ELR (cell line): ENCODE results near the gene SMTNL2.
"Not testable (repeated sequence)": the region's sequence is repeated elsewhere in the genome, so short reads cannot be mapped to it uniquely, and the experiment has no call there.

Source experiments
- DNase-seq: peaks from one replicate; pipeline ENCODE4 v3.0.0-alpha.2; 2015; ENCODE audit warnings: low read depth

Gene SMTNL2

GRCh38 chr17:4585638-4585994 is 1.3 kb downstream of the SMTNL2 start:
- DNase-seq, result no peak

DNA sequence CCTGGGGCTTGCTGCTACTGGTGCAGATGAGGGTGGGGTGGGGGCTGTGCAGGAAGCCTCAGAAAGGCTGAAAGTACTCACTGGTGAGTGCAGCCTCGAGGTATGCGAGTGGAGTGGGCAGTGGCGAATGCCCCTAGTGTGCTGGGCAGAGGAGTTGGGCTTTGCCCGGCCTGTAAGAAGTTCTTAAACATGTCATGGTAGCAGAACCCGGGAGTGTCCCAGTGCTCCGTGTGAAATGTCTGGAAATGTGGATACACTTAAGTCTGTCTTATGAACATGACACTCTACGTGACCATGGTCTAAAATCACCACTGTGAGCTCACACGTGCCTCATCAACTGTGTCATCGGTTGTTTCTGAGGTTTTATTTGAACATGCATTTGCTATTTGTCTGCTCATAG is 1.7 kb downstream of the SMTNL2 start:
- no peak for DNase-seq

DNA sequence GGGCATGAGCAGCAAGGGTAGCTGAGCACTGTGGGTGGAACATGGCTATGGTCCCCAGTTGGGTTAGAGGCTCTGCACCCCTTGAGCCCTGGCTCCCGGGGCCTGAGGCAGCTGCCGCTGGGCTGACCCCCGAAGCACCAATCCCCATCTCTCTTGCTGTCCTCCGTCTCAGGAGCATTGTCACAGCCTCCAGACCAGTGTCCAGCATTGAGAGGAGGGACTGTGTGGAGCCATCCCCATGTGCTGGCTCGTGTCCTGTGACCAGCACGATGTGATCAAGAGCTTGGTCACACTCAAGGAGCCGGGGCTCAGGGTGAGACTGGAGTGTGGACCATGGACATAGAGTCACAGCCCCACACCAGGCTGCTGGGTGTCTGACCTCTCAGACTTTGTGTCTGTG is 2.9 kb downstream of the SMTNL2 start:
- no peak for DNase-seq

GRCh38 chr17:4587803-4588202 is 3.5 kb downstream of the SMTNL2 start:
- no peak for DNase-seq

- DNase-seq, result no peak
Measured at GRCh38 chr17:4588391-4588790, 4.1 kb downstream of the SMTNL2 start.

DNA sequence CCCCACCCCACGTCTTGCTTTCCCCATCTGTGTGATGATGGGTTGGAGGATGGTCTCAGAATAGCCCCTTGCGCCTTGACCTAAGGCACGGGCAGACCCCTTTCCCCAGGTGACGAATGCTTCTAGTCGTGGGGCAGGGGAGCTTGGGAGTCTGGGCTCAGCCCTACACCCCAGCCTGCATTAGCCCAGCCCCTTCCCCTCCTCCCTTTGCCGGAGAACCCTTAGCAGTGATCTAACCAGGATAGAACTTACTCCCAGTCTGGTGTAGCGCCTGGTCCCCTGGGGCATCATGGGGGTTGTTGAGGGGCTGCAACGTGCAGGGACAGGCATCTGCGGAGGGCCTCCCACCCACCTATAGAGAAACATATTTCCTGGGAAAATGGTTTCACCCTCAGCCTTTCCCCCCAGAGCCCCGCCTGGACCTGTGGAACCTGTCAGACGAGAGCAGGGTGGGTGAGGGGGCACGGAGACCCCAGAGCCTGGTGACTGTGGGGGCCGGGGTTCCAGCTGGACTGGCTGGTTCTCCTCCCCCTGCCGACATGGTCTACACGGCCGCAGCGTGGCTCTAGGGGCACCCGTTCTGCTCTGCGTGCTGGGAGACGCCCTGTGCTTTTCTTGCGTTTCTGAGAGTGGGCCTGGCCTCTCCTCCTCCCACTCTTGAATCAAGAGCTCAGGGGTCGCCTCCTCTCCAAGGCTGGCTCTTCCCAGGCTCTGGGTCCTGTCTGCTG is 4.7 kb downstream of the SMTNL2 start:
- no peak for DNase-seq

GRCh38 chr17:4590042-4590441 is 5.7 kb downstream of the SMTNL2 start:
- DNase-seq, result not testable (repeated sequence)

GRCh38 chr17:4590981-4591453 is 6.7 kb downstream of the SMTNL2 start:
- no peak for DNase-seq

GRCh38 chr17:4591529-4591928 is 7.2 kb downstream of the SMTNL2 start:
- DNase-seq, result peak; percentile 39

DNA sequence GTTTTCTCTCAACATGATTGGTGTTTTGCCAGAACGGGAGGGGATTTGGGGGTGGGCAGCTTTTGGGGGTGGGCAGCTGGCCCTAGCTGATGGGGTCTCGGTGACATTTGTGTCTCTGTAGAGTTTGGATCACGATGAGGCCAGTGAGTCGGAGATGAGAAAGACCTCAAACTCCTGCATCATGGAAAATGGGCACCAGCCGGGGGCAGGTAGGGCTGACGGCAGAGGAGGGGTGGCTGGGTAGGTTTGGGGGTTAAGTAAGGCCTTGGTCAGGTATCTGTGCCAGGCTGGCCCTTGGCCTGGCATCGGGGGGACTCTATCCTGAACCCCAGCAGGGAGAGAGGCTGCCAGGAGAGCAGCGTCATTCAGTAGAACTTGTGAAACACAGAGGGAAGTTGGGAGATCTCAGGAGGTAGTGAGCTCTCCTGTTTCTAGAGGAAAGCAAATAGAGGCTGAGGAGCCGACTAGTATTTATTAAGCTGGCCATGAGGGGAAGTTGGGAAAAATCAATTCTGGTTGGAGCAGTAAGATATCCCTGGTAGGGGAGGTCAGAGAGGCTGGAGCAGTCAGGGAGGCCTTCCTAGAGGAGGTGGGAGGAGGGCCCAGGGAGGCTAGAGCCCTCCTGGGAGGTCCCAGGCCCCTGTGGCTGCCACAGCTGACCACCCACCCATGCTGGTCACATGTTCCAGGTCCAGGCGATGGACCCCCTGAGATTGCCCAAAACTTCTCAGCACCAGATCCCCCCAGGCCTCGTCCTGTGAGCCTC is 8.1 kb downstream of the SMTNL2 start:
- DNase-seq, result no peak

GRCh38 chr17:4593021-4593421 is 8.7 kb downstream of the SMTNL2 start:
- no peak for DNase-seq

DNA sequence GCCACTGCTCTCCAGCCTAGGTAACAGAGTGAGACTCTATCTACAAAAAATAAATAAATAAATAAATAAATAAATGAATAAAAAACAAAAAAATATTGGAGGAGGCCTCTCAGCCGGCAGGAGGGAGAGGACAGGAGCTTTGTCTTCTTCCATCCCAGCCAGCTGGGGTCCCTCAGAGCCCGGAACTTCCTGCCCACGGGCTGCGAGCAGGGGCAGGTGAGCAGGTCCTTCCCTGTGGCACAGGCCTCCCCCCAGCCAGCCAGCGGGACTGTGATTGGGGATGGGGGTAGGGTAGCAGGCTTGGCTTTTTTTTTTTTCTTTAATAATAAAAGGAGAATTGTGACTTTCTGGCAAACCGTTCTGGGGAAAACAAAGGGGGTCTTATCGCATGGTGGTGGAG is 10.1 kb downstream of the SMTNL2 start:
- DNase-seq, result no peak

GRCh38 chr17:4594931-4595684 is 10.8 kb downstream of the SMTNL2 start:
- DNase-seq, result no peak

GRCh38 chr17:4595685-4596342 is 11.5 kb downstream of the SMTNL2 start:
- DNase-seq, result not testable (repeated sequence)

DNA sequence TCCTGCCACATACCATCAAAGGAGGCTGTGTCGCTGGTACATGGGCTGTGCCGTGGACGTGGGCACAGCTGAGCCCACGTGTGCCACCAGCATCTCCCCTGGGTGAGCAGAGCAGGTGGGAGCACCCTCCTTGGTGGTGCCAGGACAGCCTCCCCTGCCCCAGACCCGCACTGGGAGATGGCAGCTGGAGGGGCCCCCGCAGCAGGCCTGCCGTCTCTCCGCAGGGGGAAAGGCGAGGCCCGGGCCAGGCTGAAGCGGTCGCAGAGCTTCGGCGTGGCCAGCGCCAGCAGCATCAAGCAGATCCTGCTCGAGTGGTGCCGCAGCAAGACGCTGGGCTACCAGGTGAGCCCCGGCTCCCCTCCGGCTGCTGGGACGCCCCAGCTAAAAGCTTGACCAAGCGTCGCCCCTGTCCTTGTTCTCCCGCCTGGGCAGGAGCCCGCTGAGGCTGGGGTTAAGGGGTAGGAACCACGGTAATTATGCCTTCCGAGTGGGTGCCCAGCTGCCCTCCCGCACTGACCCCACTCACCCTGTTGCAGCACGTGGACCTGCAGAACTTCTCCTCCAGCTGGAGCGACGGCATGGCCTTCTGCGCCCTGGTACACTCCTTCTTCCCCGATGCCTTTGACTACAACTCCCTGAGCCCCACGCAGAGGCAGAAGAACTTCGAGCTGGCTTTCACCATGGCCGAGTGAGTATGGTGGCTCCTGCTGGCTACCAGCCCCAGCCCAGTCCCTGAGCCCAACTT is 12.5 kb downstream of the SMTNL2 start:
- no peak for DNase-seq

DNA sequence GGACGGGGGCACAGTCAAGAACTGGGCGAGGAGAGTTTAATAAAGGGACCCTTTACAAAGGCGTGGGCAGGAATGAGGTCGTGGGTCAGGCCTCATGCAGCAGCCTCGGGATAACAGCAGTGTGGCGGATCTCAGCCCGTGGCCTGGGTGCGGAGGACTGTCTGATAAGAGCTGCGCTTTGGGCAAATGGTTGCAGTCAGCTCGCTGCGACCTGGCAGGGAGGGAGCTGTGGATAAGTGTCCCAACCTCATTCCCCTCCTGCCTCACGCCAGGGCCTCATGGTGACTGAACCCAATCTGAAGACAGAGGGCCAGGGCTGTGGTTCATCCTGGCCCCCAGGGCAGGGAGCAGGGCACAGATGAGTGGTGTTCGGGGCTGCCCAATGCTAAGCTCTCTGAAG is 13.6 kb downstream of the SMTNL2 start:
- no peak for DNase-seq

- no peak for DNase-seq
Measured at GRCh38 chr17:4598776-4599504, 14.6 kb downstream of the SMTNL2 start.

DNA sequence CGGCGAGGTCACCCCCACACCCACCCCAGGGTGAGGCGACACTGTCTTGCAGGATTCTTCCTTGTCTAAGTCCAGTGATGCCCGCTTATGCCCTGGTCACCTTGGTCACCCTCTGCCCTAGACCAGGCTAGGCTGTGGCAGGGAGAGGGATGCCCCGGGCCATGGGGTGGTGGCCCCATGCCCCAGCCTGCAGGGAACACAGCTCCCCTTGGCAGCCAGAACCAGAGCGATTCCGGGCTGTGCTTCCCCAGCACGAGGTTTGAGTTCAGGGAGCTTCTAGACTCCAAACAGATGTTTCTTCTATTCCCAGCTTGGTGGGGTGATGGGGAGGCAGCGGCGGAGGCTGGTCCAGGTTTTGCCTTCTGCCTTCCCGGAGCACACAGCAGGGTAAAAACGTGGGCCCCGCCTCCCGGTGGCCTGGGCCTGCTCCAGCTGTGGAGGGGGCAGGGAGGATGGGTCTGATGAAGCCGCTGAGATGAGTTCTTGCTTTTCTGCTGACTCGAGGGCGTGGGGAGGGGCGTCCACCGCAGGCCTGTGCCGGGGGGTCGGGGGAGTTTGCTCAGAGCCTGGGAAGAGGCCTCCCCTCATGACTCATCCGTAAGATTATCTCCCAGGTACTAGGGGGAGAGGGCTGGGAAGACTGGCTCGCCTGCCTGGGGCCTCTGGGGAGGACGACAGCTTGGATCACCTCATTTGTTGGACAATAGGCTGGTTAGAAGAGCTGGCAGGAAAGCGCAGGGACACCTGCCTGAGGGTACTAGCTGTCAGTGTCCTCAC is 15.4 kb downstream of the SMTNL2 start:
- no peak for DNase-seq

DNA sequence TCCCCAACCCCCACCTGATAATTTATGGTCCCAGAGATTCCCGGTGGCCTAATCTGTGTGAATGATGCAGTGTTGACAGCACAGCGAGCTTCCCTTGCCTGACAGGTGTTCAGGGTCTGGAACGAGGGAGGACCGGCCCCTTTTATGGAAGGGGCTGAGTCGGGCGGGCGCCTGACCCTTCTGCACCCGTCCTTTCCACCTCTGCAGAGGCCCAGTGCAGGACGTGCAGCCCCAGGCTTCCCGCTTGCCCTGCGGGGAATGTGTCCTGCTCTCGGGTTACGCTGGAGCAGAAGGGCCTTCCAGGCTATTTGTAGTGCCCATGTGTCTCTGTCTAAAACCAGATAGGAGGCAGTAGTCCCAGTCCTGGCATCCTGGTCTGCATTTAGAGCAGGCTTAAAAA is 16.2 kb downstream of the SMTNL2 start:
- DNase-seq, result no peak

DNA sequence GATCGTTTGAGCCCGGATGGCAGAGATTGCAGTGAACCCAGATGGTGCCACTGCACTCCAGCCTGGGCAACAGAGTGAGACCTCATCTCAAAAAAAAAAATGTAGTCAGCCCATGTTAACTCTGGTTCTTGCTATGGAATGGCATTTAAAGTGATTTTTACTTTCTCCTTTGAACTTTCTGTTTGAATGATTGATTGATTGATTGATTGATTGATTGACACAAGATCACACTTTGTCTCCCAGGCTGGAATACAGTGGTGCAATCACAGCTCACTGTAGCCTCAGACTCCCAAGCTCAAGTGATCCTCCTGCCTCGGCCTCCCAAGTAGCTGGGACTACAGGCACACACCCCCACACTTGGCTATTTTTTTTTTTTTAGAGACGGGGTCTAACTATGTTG is 17.0 kb downstream of the SMTNL2 start:
- no peak for DNase-seq
